Cardiac fibroblast (primary cell): Measurements from ENCODE around the gene KIF22.
A peak's percentile ranks its signal among the peaks of the same experiment; 100 is the strongest.
"Not testable (repeated sequence)": the region's sequence is repeated elsewhere in the genome, so short reads cannot be mapped to it uniquely, and the experiment has no call there.

Experiments used
- DNase-seq, 2 donors: peaks; one replicate each; pipeline versions ENCODE4 v3.0.0 to v3.0.0-alpha.2; 2010; ENCODE audit warnings: low read depth in 2 of 2
- H3K4me3 ChIP-seq, 2 donors: replicated peaks in 1 of 2; 1 replicate in 1 of 2; 2 replicates in 1 of 2; pipeline ENCODE4 v1.5.1; 2011; ENCODE audit warnings: low read depth in 2 of 2, low read length in 2 of 2, mild to moderate bottlenecking in 2 of 2, moderate library complexity in 1 of 2
- TF ChIP-seq, protein P1 (sequence below): IDR thresholded peaks from one replicate; pipeline ENCODE4 v1.5.1; 2011; ENCODE audit warnings: low read depth, mild to moderate bottlenecking, low read length, inconsistent platforms

KIF22 gene

GRCh38 chr16:29745853-29746345, 44.7 kb upstream of the KIF22 start, which contains the start of gene C16orf54:
Gene C16orf54, minus strand, starts transcription at chr16:29745990. Its CDS starts 1,039 bp downstream, at chr16:29744951.
- no peak for DNase-seq
- TF ChIP-seq, protein P1, sequence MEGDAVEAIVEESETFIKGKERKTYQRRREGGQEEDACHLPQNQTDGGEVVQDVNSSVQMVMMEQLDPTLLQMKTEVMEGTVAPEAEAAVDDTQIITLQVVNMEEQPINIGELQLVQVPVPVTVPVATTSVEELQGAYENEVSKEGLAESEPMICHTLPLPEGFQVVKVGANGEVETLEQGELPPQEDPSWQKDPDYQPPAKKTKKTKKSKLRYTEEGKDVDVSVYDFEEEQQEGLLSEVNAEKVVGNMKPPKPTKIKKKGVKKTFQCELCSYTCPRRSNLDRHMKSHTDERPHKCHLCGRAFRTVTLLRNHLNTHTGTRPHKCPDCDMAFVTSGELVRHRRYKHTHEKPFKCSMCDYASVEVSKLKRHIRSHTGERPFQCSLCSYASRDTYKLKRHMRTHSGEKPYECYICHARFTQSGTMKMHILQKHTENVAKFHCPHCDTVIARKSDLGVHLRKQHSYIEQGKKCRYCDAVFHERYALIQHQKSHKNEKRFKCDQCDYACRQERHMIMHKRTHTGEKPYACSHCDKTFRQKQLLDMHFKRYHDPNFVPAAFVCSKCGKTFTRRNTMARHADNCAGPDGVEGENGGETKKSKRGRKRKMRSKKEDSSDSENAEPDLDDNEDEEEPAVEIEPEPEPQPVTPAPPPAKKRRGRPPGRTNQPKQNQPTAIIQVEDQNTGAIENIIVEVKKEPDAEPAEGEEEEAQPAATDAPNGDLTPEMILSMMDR = no peak
- no peak within 1 kb of the TSS for H3K4me3 ChIP-seq

DNA sequence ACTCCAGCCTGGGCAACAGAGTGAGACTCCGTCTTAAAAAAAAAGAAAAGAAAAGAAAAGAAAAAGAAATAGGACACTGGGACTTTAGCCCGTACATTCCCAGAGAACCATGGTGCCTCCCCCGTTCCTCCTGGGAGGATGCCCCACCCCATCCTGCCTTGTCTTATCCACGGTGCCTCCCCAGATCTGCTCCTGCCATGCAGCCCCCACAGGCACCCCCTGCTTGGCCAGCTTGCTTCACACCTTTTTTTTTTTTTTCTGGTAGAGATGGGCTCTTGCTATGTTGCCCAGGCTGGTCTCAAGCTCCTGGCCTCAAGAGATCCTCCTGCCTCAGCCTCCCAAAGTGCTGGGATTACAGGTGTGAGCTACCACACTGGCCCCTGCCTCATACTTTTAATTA, 44.0 kb upstream of the KIF22 start:
- not testable (repeated sequence) for H3K4me3 ChIP-seq

GRCh38 chr16:29747947-29748759, 42.4 kb upstream of the KIF22 start:
- no peak for DNase-seq
- no peak overlapping the region for H3K4me3 ChIP-seq
- TF ChIP-seq, protein P1 = no peak

More for the DNA sequence above, 44.0 kb upstream of the KIF22 start:
- DNase-seq = not testable (repeated sequence)

GRCh38 chr16:29748760-29749149, 41.8 kb upstream of the KIF22 start:
- not testable (repeated sequence) for H3K4me3 ChIP-seq, DNase-seq

DNA sequence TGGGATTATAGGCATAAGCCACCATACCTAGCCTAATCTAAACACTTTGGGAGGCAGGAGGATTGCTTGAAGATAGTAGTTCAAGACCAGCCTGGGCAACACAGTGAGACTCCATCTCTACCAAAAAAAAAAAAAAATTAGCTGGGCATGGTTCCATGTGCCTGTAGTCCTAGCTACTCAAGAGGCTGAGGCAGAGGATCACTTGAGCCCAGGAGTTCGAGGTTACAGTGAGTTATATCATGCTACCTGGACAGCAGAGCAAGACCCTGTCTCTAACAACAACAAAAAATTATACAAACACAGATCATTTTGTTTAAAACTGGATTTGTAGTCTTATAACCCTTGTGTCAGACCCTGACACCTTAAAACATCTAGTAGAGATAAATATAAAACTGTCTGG, 37.0 kb upstream of the KIF22 start:
- DNase-seq = no peak
- TF ChIP-seq, protein P1 = no peak
- no peak overlapping the region for H3K4me3 ChIP-seq

DNA sequence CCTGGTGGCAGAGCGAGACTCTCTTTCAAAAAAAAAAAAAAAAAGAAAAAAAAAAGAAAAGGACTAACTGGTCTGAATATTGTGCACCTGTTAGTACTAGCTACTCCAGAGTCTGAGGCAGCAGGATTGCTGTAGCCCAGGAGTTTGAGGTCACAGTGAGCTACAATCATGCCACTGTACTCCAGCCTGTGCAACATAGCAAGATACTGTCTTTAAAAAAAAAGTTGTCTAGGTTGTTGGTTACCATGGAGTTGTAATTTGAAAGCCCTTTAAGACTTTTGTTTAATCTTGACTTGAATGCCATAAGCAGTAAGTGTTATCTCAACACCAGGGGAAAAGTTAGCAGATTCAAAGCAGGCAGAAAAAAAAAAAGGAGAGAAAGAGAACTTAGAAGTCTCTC, 33.9 kb upstream of the KIF22 start:
- no peak overlapping the region for H3K4me3 ChIP-seq
- TF ChIP-seq, protein P1 = no peak
- DNase-seq = peak in 1 of 2 donors; percentile 36

- H3K4me3 ChIP-seq, DNase-seq: not testable (repeated sequence)
Observed at GRCh38 chr16:29757086-29757485, 33.5 kb upstream of the KIF22 start.

DNA sequence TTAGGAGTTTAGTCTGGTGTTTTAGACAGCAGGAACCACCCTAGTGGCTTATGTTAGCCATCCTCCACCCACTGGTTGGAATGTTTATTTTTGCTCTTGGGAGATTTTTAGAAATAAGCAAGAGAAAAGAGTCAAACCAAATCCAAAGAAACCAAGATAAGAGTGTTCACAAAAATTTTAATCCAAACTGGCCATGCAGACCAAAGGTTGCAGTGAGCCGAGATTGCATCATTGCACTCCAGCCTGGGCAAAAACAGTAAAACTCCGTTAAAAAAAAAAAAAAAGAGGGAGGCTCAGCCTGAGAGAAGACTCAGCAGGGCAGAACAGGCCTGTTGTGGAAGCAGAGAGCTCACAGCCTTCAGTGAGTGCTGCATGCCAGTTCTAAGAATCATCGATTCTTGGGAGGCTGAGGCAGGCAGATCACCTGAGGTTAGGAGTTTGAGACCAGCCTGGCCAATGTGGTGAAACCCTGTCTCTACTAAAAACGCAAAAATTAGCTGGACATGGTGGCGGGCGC, 32.5 kb upstream of the KIF22 start:
- no peak overlapping the region for H3K4me3 ChIP-seq

More for the DNA sequence above, 32.5 kb upstream of the KIF22 start:
- DNase-seq = peak; percentile 51 to 88
- TF ChIP-seq, protein P1 = no peak
